Measurements from ENCODE around the gene HNF1A.
A peak's percentile ranks its signal among the peaks of the same experiment; 100 is the strongest.

The HNF1A gene

GRCh38 chr12:120960657-120961056, 17.7 kb upstream of the HNF1A start:
- DNase-seq = no peak

- no peak for DNase-seq
Observed at GRCh38 chr12:120961604-120962531, 16.5 kb upstream of the HNF1A start.

- no peak for DNase-seq
Observed at GRCh38 chr12:120962532-120963020, 15.8 kb upstream of the HNF1A start.

GRCh38 chr12:120964298-120964697, 14.0 kb upstream of the HNF1A start:
- no peak for DNase-seq

- no peak for DNase-seq
Observed at GRCh38 chr12:120965534-120966091, 12.7 kb upstream of the HNF1A start.

GRCh38 chr12:120970310-120970709, 8.0 kb upstream of the HNF1A start:
- DNase-seq = no peak

- DNase-seq = peak; percentile 72
Observed at GRCh38 chr12:120971299-120972180, 6.8 kb upstream of the HNF1A start.

- DNase-seq = no peak
Observed at GRCh38 chr12:120972870-120973543, 5.3 kb upstream of the HNF1A start.

- no peak for DNase-seq
Observed at GRCh38 chr12:120977531-120978295, 630 bp upstream of the HNF1A start.

GRCh38 chr12:120979220-120979861, 998 bp downstream of the HNF1A start:
- DNase-seq = no peak

GRCh38 chr12:120979862-120980696, 1.7 kb downstream of the HNF1A start:
- no peak for DNase-seq

- no peak for DNase-seq
Observed at GRCh38 chr12:120980800-120981368, 2.5 kb downstream of the HNF1A start.

- no peak for DNase-seq
Observed at GRCh38 chr12:120981407-120981941, 3.1 kb downstream of the HNF1A start.

GRCh38 chr12:120982659-120983058, 4.3 kb downstream of the HNF1A start:
- no peak for DNase-seq

GRCh38 chr12:120983759-120984158, 5.4 kb downstream of the HNF1A start:
- DNase-seq = no peak

GRCh38 chr12:120984351-120984898, 6.1 kb downstream of the HNF1A start:
- no peak for DNase-seq

GRCh38 chr12:120988234-120988633, 9.9 kb downstream of the HNF1A start:
- no peak for DNase-seq

GRCh38 chr12:120988658-120989057, 10.3 kb downstream of the HNF1A start:
- DNase-seq = no peak

- no peak for DNase-seq
Observed at GRCh38 chr12:120989687-120990086, 11.3 kb downstream of the HNF1A start.
